Spleen (tissue), 7 donors: ENCODE measurements around the gene PHPT1.
"Not testable (repeated sequence)": the region's sequence is repeated elsewhere in the genome, so short reads cannot be mapped to it uniquely, and the experiment has no call there.

Experiments
- POLR2A ChIP-seq, 3 donors: fragments of 450-650 bp; IDR thresholded peaks; one replicate each; pipeline ENCODE4 v1.5.1; 2017; ENCODE audit warnings: antibody characterized with exemption in 3 of 3, mild to moderate bottlenecking in 1 of 3
- POLR2AphosphoS5 ChIP-seq, 3 donors: sonication (generic); formaldehyde crosslinking; IDR thresholded peaks; one replicate each; pipeline ENCODE4 v1.5.1; 2017; ENCODE audit warnings: antibody characterized with exemption in 3 of 3
- TF ChIP-seq, protein P1 (sequence below), 11 experiments: fragments of 200-600 bp in 7 of 11; fragments of 450-650 bp in 4 of 11; sonication (generic) in 4 of 11; IDR thresholded peaks in 8 of 11; conservative IDR thresholded peaks in 3 of 11; 1 replicate in 7 of 11; 2 replicates in 4 of 11; pipeline versions ENCODE4 v1.4.0 to v1.8.0; 2016 to 2021; ENCODE audit warnings: antibody characterized with exemption in 11 of 11, inconsistent platforms in 4 of 11, mild to moderate bottlenecking in 1 of 11
- donor health status: DM: no; HTN: no; CAD: no; lungs with moderate emphysema.
- donor health status: DM: no; HTN: no; CAD: no.
- donor health status: DM: no; HTN: no; CAD: no.

DNA sequence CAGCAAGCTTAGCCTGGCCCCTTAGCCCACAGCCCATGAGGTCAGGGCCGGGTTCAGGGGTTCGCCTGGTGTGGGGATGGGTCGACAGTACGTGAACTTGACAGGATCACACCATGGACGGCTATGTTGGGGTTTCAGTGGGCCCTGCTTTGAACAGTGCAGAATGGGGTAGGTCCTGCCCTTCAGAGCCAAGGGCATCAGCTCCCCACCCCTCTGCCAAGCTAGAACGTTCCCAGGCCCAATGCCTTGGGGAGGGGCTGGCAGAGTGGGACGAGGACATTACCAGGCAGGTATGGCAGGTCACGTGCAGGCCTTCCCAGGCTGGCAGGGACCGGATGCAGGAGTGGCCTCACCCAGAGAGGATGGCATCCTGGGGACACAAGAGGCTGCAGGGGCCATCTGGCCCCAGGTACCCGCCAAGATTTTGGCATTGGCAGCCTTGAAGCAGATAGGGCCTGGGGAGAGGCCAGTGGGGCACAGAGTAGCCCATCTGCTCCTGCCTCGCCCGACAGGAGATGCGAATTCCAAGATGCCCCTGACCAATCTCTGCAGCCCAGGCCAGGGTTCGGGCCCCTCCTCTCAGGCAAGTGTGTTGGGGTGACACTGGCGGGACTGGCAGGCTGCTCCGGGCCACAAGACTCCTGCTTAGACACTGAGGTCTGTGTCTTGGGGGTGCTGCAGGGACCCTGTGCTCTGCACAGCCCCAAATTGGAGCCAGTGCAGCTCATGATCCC is 7.4 kb upstream of the PHPT1 start:
- TF ChIP-seq, protein P1, sequence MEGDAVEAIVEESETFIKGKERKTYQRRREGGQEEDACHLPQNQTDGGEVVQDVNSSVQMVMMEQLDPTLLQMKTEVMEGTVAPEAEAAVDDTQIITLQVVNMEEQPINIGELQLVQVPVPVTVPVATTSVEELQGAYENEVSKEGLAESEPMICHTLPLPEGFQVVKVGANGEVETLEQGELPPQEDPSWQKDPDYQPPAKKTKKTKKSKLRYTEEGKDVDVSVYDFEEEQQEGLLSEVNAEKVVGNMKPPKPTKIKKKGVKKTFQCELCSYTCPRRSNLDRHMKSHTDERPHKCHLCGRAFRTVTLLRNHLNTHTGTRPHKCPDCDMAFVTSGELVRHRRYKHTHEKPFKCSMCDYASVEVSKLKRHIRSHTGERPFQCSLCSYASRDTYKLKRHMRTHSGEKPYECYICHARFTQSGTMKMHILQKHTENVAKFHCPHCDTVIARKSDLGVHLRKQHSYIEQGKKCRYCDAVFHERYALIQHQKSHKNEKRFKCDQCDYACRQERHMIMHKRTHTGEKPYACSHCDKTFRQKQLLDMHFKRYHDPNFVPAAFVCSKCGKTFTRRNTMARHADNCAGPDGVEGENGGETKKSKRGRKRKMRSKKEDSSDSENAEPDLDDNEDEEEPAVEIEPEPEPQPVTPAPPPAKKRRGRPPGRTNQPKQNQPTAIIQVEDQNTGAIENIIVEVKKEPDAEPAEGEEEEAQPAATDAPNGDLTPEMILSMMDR (IDR thresholded peaks at IDR 0.05 in 8 of 11, conservative IDR thresholded peaks at IDR 0.05 in 3 of 11): not testable (repeated sequence)
- not testable (repeated sequence) for TF ChIP-seq POLR2A, POLR2AphosphoS5 (IDR thresholded peaks at IDR 0.05)
